GM12878 (cell line): ENCODE data around the gene GRIK2. TPM values are rescaled to one million over a fixed set of nuclear protein-coding genes. Genes with fewer than 3 reads are reported as not detected.

Experiments
- CEBPZ ChIP-seq: fragments of 150-350 bp; IDR thresholded peaks from 2 replicates; pipeline ENCODE4 v1.6.1; 2016; ENCODE audit warnings: low read depth, low read length
- SREBF1 ChIP-seq: IDR thresholded peaks from 2 replicates; pipeline ENCODE4 v1.6.1; 2012; ENCODE audit warnings: mild to moderate bottlenecking, low read length
- ZBTB33 ChIP-seq: fragments of 450-650 bp; IDR thresholded peaks from 2 replicates; pipeline ENCODE4 v1.6.1; 2017; ENCODE audit warnings: mild to moderate bottlenecking
- ZNF217 ChIP-seq: fragments of 450-650 bp; IDR thresholded peaks from 2 replicates; pipeline ENCODE4 v1.6.1; 2017; ENCODE audit warnings: antibody characterized with exemption, mild to moderate bottlenecking
- ZNF687 ChIP-seq: fragments of 450-650 bp; IDR thresholded peaks from 2 replicates; pipeline ENCODE4 v1.6.1; 2017; ENCODE audit warnings: mild to moderate bottlenecking, moderate library complexity
- polyA plus RNA-seq, 11 experiments: library from polyadenylated mRNA; depleted of rRNA in 4 of 11; unstranded in 6 of 11; stranded (reverse) in 5 of 11; fragments of >200 nt; fragmentation: Nextera tagmentation in 4 of 11; fragmentation: Illumina TruSeq in 1 of 11; extraction: Ambion mirVana in 4 of 11; extraction: Trizol in 1 of 11; gene quantifications; 1 replicate in 1 of 11; 2 replicates in 10 of 11; pipeline versions ENCODE4 v1.2.1 to v1.2.3, GENCODE V29; 2011 to 2016; ENCODE audit warnings: inconsistent platforms in 2 of 11, missing spikeins in 2 of 11, low read depth in 1 of 11
- total RNA-seq, 4 experiments: library from RNA; depleted of rRNA in 3 of 4; stranded (reverse); fragments of >200 nt in 3 of 4; fragmentation: Illumina TruSeq in 1 of 4; extraction: Trizol in 1 of 4; gene quantifications; 2 replicates each; pipeline versions ENCODE4 v1.2.1 to v1.2.3, GENCODE V29; 2013 to 2021

The GRIK2 gene
- total and polyA plus RNA-seq, 10 of the 15 experiments (the other 5 are each of a cell fraction or from before 2014, with no cell fraction given): not detected

GRCh38 chr6:101800598-101800997 lies 407.1 kb downstream of the GRIK2 start (continued):
- TF ChIP-seq ZBTB33 (no peak), SREBF1 (no peak), CEBPZ (no peak), ZNF687 (no peak), ZNF217 (no peak)
